ENCODE results near the gene LACC1.

Gene LACC1

DNA sequence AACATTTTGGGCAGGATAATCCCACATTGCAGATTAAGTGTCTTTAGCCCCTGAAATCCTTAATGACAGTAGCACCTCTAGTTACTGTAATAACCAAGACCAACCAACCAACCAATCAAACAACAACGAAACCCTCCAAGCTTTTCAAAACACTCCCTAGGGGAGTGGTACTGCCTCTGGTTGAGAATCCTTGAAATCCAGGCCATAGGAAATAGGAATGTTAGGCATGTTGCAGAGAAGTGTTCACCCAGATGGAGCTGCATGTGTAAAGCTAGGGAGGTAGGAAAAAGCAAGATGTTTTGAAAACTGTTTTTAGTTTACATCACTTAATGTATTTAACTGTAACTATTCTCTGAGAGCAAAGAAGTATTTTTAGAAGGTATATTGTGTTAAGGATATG is 4.5 kb downstream of the LACC1 start:
- no peak for DNase-seq (ENCODE audit: low read depth)

DNA sequence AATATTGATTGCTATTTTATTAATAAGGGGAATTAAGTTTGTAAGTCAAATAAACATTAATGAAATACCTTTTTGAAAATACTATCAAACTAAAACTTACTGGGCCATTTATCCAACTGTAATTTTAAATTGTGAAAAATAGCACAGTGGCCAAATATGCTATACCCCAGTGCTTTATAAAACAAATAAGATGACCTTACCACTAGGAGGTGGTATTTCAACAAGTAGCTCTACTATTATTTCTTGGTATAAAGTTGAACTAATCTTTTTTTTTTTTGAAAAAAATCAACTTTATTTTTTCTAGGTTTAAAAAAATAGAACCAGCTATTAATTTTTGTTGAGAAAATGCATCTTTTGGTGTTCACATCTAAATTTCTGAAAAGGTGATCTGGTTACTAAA is 14.7 kb downstream of the LACC1 start:
- no peak for DNase-seq (ENCODE audit: low read depth)

DNA sequence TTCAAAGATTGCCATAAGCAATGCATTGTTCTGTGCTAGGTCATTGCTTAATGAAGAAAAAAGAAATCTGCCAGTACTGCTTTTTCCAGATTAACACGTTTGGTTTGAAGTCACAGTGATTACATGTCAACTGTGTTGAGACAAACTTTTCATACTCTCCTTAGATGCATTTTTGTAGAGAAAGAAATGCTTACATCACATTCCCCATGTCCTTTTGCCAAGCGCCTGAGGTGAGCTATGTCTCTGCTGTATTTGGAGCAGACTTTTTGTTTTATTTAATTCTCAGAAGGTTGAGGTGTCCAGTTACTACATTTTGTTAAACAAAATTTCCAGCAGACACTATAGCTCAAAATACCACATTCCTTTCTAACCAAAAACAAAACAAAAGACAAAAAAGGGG is 16.2 kb downstream of the LACC1 start:
- no peak for DNase-seq (ENCODE audit: low read depth)

DNA sequence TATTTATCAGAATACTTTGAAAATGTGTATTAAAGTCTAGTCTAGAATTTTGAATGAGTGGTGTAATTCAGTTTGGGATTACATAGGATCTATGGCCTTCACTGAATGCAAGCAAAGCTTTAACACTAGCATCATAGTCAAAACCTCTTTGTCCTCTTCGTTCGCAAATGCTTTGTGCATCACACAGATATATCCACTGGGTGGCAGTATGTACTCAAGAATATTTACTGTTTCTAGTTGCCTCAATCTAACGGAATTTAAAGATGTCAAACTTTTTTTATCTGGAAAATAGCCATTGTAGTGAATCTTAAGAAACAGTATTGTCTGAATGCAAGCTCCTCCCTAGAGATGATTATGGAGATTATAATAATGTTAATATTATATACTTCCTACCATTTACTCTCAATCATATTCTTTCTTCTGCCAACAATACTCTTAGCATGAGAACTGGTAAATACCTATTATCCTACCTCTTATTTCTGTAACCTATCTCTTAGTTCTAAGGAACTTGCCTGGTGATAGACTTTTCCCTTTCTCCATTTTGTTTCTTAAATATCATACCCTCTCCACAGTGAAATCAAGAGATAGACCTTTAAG is 25.8 kb downstream of the LACC1 start:
- peak; percentile 18 for DNase-seq (ENCODE audit: low read depth)

DNA sequence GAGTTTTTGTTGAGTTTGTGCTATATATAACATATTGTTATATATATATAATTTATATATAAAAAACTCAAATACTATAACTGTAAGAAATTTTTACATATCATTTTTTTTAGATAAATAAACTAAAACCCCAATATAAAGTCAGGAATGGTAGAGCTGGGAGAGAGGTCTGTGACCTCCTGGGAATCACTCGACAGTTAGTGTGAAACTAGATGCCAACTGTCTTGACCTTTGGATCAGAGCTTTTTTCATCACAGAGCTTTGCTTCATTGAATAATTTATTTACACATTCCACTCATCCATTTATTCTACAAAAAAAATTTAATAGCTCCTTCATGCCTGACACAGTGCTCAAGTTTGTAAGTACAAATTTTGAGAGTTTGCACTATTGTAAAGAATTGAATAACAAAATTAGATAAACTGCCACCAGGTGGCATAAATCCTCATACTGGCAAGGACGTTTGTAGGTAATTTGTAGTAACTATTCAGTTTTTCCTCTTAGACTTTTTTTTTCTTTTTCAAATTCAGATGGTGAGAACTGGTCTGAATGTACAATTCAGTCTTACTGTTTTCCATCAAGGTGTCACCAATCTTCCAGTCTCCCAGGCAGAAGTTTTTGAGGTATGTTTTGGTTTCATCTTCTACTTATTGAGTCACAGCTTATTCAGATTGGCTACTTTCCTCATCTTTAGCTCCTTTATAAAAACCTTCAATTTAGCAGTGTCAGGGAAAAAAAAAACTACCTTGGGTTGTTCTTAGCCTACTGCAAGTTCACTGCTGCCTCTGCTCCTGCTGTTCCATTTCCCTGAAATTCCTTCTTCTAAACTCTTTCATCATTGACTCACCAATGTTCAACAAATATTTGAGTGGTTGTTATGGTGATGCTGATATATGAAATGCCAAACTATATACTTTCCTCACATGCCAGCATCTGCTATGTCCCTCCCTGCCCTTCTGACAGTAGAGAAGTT is 28.7 kb downstream of the LACC1 start:
- DNase-seq (ENCODE audit: low read depth): peak; percentile 39

DNA sequence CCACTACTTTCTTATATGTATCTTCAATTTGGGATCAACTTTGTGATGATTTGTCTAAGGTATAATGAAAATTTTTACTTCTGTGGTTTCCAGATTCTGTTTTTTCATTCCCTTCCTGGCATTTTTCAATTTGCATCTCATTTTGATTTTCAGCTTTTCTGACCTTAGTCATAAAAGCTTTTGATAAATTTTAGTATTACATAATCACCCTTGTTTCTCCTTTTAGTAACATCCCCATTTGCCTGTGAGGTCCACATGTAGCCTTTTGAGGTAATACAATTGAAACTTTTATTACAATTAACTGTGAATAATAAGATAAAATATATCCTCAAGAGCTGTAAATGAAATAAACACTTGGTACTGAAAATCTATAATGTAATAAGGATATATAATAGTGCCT is 31.2 kb downstream of the LACC1 start:
- DNase-seq (ENCODE audit: low read depth): no peak

DNA sequence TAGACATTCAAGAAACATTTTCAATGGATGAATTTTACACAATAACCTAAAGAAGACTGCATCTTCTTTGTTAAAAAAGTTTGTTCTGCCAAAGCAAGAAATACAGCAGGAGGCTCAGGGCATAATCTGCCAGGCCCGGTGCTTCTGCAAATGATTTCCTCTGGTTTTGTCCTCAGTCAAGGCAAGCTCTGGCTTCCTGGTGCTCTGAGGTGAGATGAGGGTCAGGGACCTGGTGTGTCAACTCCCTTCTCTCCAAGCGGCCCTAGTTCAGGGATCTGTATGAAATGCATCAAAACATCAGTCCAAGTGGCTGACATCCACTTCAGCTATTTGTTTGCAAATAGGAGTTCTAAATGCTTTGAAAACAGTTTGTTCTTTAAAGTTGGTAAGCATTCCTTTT is 31.6 kb downstream of the LACC1 start:
- DNase-seq (ENCODE audit: low read depth): no peak

DNA sequence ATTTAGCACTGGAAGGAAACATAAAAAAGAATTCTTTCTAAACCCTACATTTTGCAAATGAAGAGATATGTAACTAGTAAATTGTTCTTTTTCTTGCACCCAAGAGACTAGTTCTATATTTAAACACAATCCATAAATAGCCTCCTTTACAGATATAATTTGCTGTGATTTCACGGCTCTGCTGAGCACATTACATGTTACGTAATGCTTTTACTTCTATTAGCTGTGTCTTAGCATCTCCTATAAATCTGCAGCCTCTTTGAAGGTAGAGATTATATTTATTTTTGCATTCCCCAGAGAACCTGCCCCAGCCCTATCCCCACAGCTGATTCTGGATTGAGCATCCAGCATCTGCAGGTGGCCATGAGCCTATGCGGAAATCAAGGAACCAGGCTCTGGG is 32.2 kb downstream of the LACC1 start:
- DNase-seq (ENCODE audit: low read depth): no peak

DNA sequence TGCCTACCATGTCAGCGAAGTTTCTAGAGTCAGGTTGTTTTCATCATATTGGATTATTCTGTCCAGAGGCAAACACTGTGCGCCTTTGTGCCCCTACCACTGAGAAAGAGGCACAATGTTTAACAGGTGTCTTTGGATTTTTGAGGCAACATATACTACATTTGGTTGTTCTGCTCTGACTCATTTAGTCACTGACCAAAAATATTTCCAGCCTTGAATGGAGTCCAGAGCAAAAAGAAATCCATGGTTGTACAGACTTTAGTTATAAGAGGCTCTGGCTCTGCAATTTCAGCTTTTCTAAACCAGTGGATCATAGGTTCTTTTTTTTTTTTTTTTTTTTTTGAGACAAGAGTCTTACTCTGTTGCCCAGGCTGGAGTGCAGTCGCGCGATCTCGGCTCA is 35.7 kb downstream of the LACC1 start:
- no peak for DNase-seq (ENCODE audit: low read depth)

DNA sequence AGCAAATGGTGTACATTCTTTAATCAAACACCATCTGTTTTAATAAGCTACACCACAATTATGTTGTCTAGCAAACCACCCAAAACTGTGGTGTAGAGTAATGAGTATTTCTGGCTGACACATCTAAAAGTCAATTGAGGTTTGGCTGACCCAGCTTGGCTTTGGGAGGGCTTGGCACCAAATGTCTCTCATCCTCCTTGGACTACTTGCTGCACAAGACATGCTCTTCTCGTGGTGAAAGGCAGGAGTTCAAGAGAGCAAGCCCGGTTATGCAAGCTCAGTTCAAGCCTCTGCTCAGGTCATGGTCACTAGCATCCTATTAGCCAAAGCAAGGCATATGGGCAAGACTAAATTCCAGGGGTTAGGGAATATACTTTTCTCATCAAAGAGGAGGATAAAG is 37.1 kb downstream of the LACC1 start:
- DNase-seq (ENCODE audit: low read depth): no peak

DNA sequence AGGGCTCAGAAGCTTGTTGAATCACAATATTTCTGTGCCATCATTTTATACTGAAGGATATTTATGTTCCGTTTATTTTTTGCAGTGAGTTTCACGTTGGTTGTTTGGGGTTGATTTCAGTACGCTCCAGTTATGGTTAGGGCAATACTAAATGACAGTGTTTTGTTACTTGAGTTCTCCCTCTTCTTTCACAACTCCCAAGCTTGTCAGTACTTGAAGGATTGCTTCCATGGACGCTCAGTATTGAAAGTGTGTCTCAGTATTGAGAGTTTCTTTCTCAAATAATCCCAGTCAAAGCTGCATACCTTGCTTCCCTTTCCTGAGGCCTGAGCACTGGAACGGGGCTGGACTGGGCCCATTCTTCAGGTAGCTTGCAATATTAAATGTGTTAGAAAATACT is 38.9 kb downstream of the LACC1 start:
- DNase-seq (ENCODE audit: low read depth): no peak

DNA sequence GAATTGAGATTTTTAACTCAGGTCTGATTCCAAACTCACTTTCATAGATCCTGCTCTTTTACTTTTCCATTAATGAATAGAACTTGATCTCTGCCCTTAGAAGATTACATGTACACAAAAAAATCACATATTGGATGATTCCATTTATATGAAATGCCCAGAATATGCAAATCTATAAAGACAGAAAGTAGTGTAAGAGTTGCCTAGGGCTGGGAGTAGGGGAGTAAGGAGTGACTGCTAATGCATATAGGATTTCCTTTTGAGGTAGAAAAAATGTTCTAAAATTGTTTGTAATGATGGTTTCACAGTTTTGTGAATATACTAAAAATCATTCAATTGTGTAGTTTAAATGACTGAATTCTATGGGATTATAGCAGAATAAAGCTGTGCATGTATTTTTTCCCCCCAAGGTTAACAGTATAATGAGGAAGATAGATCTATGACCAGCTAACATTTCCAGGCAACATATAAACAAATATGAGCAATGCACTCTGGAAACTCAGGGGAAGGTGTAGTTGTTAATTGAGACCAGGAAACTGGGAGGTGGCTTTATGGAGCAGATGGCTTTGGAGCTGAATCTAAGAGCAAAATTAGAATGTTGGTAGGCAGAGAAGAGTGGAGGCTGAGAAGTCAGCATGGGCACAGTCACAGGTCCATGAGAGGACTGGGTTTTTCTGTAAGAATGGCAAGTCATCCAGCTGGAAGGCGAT is 41.4 kb downstream of the LACC1 start:
- DNase-seq (ENCODE audit: low read depth): no peak

DNA sequence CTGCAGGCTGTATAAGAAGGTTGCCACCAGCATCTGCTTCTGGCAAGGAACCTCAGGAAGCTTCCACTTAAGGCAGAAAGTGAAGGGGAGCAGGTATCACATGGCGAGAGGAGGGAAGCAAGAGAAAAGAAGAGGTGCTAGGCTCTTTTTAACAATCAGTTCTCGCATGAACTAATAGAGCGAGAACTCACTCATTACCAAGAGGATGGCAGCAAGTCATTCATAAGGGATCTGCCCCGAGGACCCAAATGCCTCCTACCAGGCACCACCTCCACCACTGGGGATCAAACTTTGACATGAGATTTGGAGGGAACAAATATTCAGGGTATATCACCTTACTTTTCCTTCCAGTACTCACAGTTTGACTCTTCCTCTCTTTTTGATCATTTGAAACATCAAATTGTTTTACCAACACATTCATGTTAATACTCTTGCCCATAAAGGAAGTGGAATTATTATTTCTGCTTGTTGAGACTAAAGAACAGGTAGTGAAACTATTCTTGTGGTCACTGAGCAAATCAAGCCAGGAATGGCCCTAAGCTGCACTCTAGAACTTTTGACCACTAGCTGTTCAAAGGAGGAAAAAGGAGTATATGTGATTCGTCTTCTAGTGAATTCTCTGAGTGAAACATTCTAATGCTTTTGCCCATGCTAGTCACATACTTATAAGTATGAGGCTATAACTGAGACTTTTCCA is 45.0 kb downstream of the LACC1 start:
- no peak for DNase-seq (ENCODE audit: low read depth)

DNA sequence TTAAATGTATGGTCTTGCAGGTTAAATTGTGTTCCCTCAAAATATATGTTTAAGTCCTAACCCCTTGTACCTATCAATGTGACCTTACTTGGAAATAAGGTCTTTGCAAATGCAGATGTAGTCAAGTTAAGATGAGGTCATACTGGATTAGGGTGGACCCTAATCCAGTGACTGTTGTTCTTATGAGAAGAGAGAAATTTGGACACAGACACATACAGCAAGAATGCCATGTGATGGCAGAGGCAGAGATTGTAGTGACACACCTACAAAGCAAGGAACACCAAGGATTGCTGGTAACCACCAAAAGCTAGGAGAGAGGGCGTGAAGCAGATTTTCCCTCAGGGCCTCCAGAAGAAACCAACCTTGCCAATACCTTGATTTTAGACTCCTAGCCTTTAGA is 50.2 kb downstream of the LACC1 start:
- DNase-seq (ENCODE audit: low read depth): no peak

DNA sequence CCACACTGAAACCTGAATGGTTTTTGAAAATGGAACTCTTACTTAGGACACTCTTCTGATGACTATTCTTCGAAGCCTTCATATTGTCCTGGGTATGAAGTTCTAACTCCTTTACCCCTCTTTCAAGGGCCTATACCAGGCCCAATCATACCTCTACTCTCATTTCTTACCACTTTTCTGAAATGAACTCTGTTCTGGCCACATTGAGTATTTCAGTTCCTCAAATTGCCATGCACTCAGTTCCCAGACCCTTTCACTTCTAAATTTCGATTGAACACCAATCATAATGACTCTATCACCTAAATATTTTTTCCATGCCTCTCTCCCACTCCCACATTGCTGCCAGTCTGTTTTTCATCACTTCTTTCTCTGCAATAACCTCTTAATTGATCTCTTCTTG is 53.7 kb downstream of the LACC1 start:
- DNase-seq (ENCODE audit: low read depth): no peak

DNA sequence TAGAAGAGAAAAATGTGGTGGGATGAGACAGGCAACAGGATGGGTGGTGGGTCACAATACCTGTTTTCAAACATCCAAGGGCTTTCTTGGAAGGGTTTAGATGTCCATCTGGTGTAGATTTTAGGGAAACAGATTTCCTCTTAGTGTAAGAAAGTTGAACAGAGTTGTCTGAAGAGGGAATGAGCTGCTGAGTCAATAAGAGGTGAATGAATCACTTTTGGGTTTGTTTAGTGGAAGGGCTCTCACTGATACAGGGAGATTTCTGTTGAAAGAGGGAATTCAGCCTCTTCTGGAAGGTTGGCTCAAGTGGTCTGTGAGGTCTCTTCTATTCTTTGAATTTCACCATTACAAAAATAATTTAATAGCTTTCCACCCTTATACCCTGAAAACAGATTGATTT is 54.6 kb downstream of the LACC1 start:
- no peak for DNase-seq (ENCODE audit: low read depth)

DNA sequence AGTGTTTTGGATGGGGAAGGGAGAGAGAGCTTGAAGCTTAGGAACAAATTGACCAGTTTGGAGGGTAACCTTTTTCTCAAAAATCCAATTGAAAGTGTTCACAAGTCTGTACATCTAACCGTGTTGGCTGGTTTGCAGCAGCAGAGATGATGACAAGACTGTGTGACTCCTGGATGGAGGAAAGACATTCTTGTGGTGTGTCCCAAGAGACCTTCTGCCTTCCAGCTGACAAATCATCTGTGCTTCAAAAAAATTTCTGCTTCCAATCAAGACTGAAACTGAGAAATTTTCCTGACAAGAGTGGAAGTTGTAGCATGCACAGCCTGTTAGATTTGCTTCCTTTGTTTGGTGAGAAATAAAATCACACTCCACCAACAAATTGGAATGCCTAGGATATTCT is 56.2 kb downstream of the LACC1 start:
- no peak for DNase-seq (ENCODE audit: low read depth)

DNA sequence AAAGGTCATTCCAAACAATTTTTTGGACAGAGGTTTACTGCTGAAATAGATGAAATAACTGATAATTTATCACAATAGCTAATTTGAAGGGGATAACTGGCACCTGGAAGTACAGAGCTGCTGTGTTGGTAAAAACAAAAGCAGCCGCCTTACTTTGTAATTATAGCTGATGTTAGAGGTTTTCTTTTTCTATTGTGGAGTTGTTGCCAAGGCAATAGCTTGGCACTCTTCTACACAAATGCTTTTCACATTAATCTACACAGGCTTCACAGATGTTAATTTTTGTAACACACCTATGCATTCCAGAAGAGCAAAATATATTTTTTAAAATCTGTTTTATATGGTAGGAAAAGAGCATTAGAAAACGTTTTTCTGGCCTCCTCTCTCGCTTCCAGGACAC is 56.9 kb downstream of the LACC1 start:
- DNase-seq (ENCODE audit: low read depth): no peak

DNA sequence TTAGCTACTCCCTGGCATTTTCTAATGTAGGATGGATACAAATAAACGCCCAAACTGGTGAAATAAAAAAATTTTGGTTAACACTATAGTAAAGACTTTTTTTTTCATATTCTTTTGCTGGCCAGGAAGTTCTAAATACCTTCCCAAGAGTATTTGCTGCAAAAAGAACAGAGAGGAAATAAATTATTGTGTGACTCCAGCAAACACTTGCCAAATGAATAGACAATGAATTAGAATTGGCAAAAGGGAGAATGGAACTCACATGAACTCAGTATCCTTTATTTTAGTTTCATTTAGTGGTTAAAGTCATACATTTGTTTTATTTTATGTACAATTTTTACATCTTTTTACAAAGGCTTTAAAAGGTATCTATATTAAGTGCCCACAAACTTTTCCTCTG is 58.1 kb downstream of the LACC1 start:
- no peak for DNase-seq (ENCODE audit: low read depth)

DNA sequence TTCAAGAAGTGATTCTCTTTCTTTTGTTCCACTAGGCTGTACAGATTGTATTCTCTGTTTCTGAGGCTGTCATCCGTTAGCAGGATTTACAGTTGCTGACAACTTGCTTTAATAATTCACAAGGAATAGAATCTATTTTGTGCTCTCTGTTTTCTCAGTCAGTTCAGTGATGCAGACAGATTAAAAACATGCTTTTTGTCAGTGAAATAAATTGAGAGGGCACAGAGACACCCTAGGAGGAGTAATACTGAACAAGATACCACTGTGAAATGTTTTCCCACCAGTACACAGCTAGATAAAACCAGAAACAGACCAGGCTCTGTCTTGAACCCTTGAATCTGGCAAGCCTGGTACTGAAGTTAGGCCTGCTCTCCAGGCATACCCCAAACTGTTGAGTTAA is 58.7 kb downstream of the LACC1 start:
- DNase-seq (ENCODE audit: low read depth): no peak

DNA sequence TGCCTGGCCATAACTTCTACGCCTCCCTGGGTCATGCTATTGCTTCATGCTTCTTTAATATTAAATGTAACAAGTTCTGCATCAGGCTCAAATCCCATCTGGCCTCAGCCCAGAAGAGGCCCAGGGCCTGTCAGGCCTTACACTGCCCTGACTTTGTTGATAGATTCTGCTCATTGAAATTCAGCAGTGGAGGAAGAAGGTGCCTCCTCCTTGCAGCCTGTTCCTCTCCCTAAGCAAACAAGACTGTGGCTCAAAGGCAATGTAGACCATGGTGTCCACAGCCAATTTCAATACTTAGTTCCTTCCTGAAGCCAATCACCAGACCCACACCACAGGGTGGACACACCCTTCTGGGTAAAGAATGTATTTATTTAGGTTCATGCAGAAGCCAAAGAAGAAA is 59.4 kb downstream of the LACC1 start:
- DNase-seq (ENCODE audit: low read depth): no peak

DNA sequence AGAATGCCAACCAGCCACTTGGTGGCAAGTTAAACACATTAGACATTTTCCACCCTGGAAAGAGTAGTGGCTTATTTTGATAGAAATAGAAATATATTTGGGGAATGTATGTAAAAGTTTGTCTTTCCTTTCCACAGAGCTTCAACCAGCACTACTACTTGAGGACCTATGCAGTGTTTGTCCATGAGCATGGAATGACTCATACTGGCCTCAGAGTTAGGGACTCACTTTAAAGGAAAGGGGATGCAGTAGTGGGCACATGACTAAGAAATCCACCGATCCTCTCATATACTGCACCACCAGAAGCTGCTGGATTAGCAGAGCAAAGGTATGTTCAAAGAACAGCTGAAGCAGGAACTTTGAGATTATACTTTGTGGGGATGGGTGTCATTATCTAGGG is 62.6 kb downstream of the LACC1 start:
- no peak for DNase-seq (ENCODE audit: low read depth)
